A549 (cell line): Measurements from ENCODE around the gene EID1. TPM values are rescaled to one million over a fixed set of nuclear protein-coding genes. Genes with fewer than 3 reads are reported as not detected.
"Not testable (repeated sequence)": the region's sequence is repeated elsewhere in the genome, so short reads cannot be mapped to it uniquely, and the experiment has no call there.

ENCODE experiments used
- ATAC-seq, 2 experiments: fragments of 200-7000 bp in 1 of 2; fragments of >200 bp in 1 of 2; cut with Nextera tagmentation in 1 of 2; cut with Tn5 transposase in 1 of 2; 3 replicates each; pipeline versions ENCODE4 v1.8.0 to v1.9.1; 2018 to 2020; ENCODE audit warnings: mild to moderate bottlenecking in 1 of 2, moderate library complexity in 1 of 2
- CTCF ChIA-PET: fragments of 300-600 bp; sonication (Branson Sonifier 250); formaldehyde crosslinking; extraction: SDS; loops from one replicate; lab custom pipeline; 2021; ENCODE audit warnings: antibody characterized with exemption, inconsistent platforms; lab: Yijun Ruan, JAX
- POLR2A ChIA-PET: fragments of 350-600 bp; formaldehyde crosslinking; extraction: SDS; loops from one replicate; lab custom pipeline; 2021; ENCODE audit warnings: antibody characterized with exemption, inconsistent platforms; lab: Yijun Ruan, JAX
- DNase-seq, 2 experiments: peaks; one replicate each; pipeline versions ENCODE4 v3.0.0 to v3.0.0-alpha.2; 2011 to 2016; ENCODE audit warnings: low read depth in 1 of 2, low spot score in 1 of 2
- FAIRE-seq: peaks from 2 replicates; lab custom pipeline; 2011; peaks lifted over from hg19 to GRCh38; lab: Jason Lieb, UNC
- H3K27ac ChIP-seq, 2 experiments: fragments of >200 bp; sonication (Bioruptor Twin); formaldehyde crosslinking; 3 replicates each; pipeline ENCODE4 v1.5.1; 2016 to 2017
- H3K4me1 ChIP-seq: fragments of >200 bp; sonication (Bioruptor Twin); formaldehyde crosslinking; 3 replicates; pipeline ENCODE4 v1.6.1; 2016
- H3K4me2 ChIP-seq: fragments of >200 bp; sonication (Bioruptor Twin); formaldehyde crosslinking; 3 replicates; pipeline ENCODE4 v1.6.1; 2016
- H3K4me3 ChIP-seq: fragments of >200 bp; sonication (Bioruptor Twin); formaldehyde crosslinking; 3 replicates; pipeline ENCODE4 v1.5.1; 2016
- H3K9me3 ChIP-seq: fragments of >200 bp; sonication (Bioruptor Twin); formaldehyde crosslinking; 3 replicates; pipeline ENCODE4 v1.6.1; 2016
- ATOH8 ChIP-seq: fragments of 250-450 bp; sonication (Bioruptor Pico); IDR thresholded peaks from 2 replicates; pipeline ENCODE4 v1.5.0; 2020; ENCODE audit warnings: low read depth, mild to moderate bottlenecking, moderate library complexity
- CBX2 ChIP-seq: fragments of 200-600 bp; sonication (generic); IDR thresholded peaks from 2 replicates; pipeline ENCODE4 v1.6.1; 2016; ENCODE audit warnings: low read depth, mild to moderate bottlenecking, borderline replicate concordance
- CEBPB ChIP-seq, 2 experiments: fragments of >200 bp in 1 of 2; sonication (Bioruptor Twin) in 1 of 2; formaldehyde crosslinking in 1 of 2; IDR thresholded peaks; 2 replicates each; pipeline ENCODE4 v1.6.1; 2012 to 2016
- CHD2 ChIP-seq: fragments of 150-350 bp; IDR thresholded peaks from 2 replicates; pipeline ENCODE4 v1.6.1; 2014; ENCODE audit warnings: low read length; ENCODE audit not compliant: partially characterized antibody
- CTCF ChIP-seq: fragments of >200 bp; sonication (Bioruptor Twin); formaldehyde crosslinking; IDR thresholded peaks from 3 replicates; pipeline ENCODE4 v1.5.1; 2016
- ESRRA ChIP-seq: fragments of 150-350 bp; IDR thresholded peaks from 2 replicates; pipeline ENCODE4 v1.6.1; 2014; ENCODE audit warnings: mild to moderate bottlenecking, low read length, borderline replicate concordance
- FOXS1 ChIP-seq: fragments of 250-450 bp; sonication (Bioruptor Pico); IDR thresholded peaks from 2 replicates; pipeline ENCODE4 v1.5.0; 2020; ENCODE audit warnings: mild to moderate bottlenecking, moderate library complexity
- GATA3 ChIP-seq: IDR thresholded peaks from 2 replicates; pipeline ENCODE4 v1.6.1; 2012; ENCODE audit warnings: borderline replicate concordance
- HOXA7 ChIP-seq: fragments of 250-450 bp; sonication (Bioruptor Pico); IDR thresholded peaks from 2 replicates; pipeline ENCODE4 v1.5.0; 2020; ENCODE audit warnings: mild to moderate bottlenecking, moderate library complexity
- KDM1A ChIP-seq: fragments of 200-600 bp; sonication (generic); IDR thresholded peaks from 2 replicates; pipeline ENCODE4 v1.6.1; 2016; ENCODE audit warnings: low read depth, mild to moderate bottlenecking
- KDM5A ChIP-seq: fragments of 200-600 bp; sonication (generic); IDR thresholded peaks from 2 replicates; pipeline ENCODE4 v1.6.1; 2016; ENCODE audit warnings: antibody characterized with exemption, mild to moderate bottlenecking
- MAX ChIP-seq: IDR thresholded peaks from 2 replicates; pipeline ENCODE4 v1.6.1; 2012
- PHF8 ChIP-seq: fragments of 200-600 bp; sonication (generic); IDR thresholded peaks from 2 replicates; pipeline ENCODE4 v1.6.1; 2016; ENCODE audit warnings: low read depth, mild to moderate bottlenecking, antibody characterized with exemption, moderate library complexity, borderline replicate concordance
- RAD21 ChIP-seq, 2 experiments: fragments of >200 bp in 1 of 2; sonication (Bioruptor Twin) in 1 of 2; formaldehyde crosslinking in 1 of 2; IDR thresholded peaks in 1 of 2; conservative IDR thresholded peaks in 1 of 2; 2 replicates in 1 of 2; 3 replicates in 1 of 2; pipeline ENCODE4 v1.6.1; 2012 to 2018; ENCODE audit warnings: inconsistent platforms in 1 of 2
- RFX5 ChIP-seq: fragments of 450-650 bp; IDR thresholded peaks from 2 replicates; pipeline ENCODE4 v1.7.1; 2014; ENCODE audit warnings: antibody characterized with exemption, mild to moderate bottlenecking, moderate library complexity
- SMC3 ChIP-seq: fragments of >200 bp; sonication (Bioruptor Twin); formaldehyde crosslinking; IDR thresholded peaks from 3 replicates; pipeline ENCODE4 v1.6.1; 2018; ENCODE audit warnings: inconsistent platforms
- TFCP2L1 ChIP-seq: fragments of 250-450 bp; sonication (Bioruptor Pico); IDR thresholded peaks from 2 replicates; pipeline ENCODE4 v1.5.0; 2021; ENCODE audit warnings: mild to moderate bottlenecking
- ZC3H11A ChIP-seq: fragments of 450-650 bp; IDR thresholded peaks from 2 replicates; pipeline ENCODE4 v1.6.1; 2014; ENCODE audit warnings: antibody characterized with exemption, mild to moderate bottlenecking
- ZNF302 ChIP-seq: fragments of 250-450 bp; sonication (Bioruptor Pico); IDR thresholded peaks from 2 replicates; pipeline ENCODE4 v1.9.0; 2021; ENCODE audit warnings: inconsistent platforms, mild to moderate bottlenecking, moderate library complexity
- ZSCAN20 ChIP-seq: fragments of 250-450 bp; sonication (Bioruptor Pico); IDR thresholded peaks from 2 replicates; pipeline ENCODE4 v1.8.0; 2022; ENCODE audit warnings: mild to moderate bottlenecking, moderate library complexity
- WGBS: methylation state at CpG from one replicate; pipeline ENCODE4 v1.1.6; 2017; ENCODE audit errors: missing lambda C conversion rate; 5-methylcytosine and 5-hydroxymethylcytosine counted together
- polyA plus RNA-seq, 4 experiments: library from polyadenylated mRNA; depleted of rRNA in 3 of 4; stranded (reverse); fragments of >200 nt; fragmentation: RNase III in 1 of 4; extraction: RNeasy Plus Mini Kit Qiagen cat#74134 plus additional on column Dnase treatment in 1 of 4; gene quantifications; 2 replicates in 3 of 4; 3 replicates in 1 of 4; pipeline ENCODE4 v1.2.3, GENCODE V29; 2011 to 2017
- TF ChIP-seq, protein P1 (sequence below): fragments of >200 bp; sonication (Bioruptor Twin); formaldehyde crosslinking; IDR thresholded peaks from 3 replicates; pipeline ENCODE4 v1.6.1; 2016
- TF ChIP-seq, protein P2 (sequence below): fragments of >200 bp; sonication (Bioruptor Twin); formaldehyde crosslinking; IDR thresholded peaks from 2 replicates; pipeline ENCODE4 v1.6.1; 2016
- TF ChIP-seq, protein P3 (sequence below): fragments of 450-650 bp; IDR thresholded peaks from 2 replicates; pipeline ENCODE4 v1.6.1; 2014; ENCODE audit warnings: antibody characterized with exemption

The EID1 gene
- polyA plus RNA-seq, 2 of the 4 experiments (the other 2 are of a cell fraction): 125 to 182 TPM

- TF ChIP-seq, protein P1, sequence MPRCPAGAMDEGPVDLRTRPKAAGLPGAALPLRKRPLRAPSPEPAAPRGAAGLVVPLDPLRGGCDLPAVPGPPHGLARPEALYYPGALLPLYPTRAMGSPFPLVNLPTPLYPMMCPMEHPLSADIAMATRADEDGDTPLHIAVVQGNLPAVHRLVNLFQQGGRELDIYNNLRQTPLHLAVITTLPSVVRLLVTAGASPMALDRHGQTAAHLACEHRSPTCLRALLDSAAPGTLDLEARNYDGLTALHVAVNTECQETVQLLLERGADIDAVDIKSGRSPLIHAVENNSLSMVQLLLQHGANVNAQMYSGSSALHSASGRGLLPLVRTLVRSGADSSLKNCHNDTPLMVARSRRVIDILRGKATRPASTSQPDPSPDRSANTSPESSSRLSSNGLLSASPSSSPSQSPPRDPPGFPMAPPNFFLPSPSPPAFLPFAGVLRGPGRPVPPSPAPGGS: no peak
- TF ChIP-seq FOXS1 (CRISPR knock-in tag) (no peak), PHF8 (no peak)
- TF ChIP-seq, all 56 proteins: peak for 0
- H3K9me3 ChIP-seq: no peaks in the 10 kb centered on the region
- ChIA-PET POLR2A (no interaction called here), CTCF (interaction anchor here (1.0 to 1.7 kb wide), 3 partner anchors 10 to 71 kb away, joined by 3 to 4 read pairs (median 4); no protein-coding TSS in a partner anchor)
- no peak for DNase-seq
- H3K4me2 ChIP-seq: no peak overlapping the region
- no peak for FAIRE-seq
- no peak overlapping the region for H3K4me3 ChIP-seq
- no peaks in the 10 kb centered on the region for H3K4me1 ChIP-seq
- WGBS: 86% methylated on average over 2 of the region's 4 CpGs
- ATAC-seq: no peak
- H3K27ac ChIP-seq: no peak overlapping the region
Measured at GRCh38 chr15:48904758-48905157, 26.8 kb downstream of the EID1 start.

- no peak for DNase-seq
- ChIA-PET CTCF (interaction anchor here (1.0 to 1.7 kb wide), 3 partner anchors 11 to 71 kb away, joined by 3 to 4 read pairs (median 4); no protein-coding TSS in a partner anchor), POLR2A (interaction anchor here (1.2 kb wide), 1 partner anchor 27 kb away, joined by 3 read pairs; the partner anchor contains the start of gene EID1)
- Histone ChIP-seq H3K4me2 (no peak overlapping the region), H3K27ac (no peak overlapping the region), H3K4me3 (no peak overlapping the region), H3K4me1 (no peaks in the 10 kb centered on the region), H3K9me3 (no peaks in the 10 kb centered on the region)
- no peak for ATAC-seq
- FAIRE-seq: no peak
- TF ChIP-seq ESRRA: no peak
- no peak for TF ChIP-seq TFCP2L1 (CRISPR knock-in tag)
- TF ChIP-seq KDM5A: no peak
- TF ChIP-seq, protein P2, sequence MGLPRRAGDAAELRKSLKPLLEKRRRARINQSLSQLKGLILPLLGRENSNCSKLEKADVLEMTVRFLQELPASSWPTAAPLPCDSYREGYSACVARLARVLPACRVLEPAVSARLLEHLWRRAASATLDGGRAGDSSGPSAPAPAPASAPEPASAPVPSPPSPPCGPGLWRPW: no peak
- TF ChIP-seq FOXS1 (CRISPR knock-in tag): no peak
- TF ChIP-seq HOXA7 (CRISPR knock-in tag): no peak
- no peak for TF ChIP-seq CTCF
- TF ChIP-seq RAD21 (conservative IDR thresholded peaks at IDR 0.05 in 1 of 2, IDR thresholded peaks at IDR 0.05 in 1 of 2): no peak
- TF ChIP-seq, protein P3, sequence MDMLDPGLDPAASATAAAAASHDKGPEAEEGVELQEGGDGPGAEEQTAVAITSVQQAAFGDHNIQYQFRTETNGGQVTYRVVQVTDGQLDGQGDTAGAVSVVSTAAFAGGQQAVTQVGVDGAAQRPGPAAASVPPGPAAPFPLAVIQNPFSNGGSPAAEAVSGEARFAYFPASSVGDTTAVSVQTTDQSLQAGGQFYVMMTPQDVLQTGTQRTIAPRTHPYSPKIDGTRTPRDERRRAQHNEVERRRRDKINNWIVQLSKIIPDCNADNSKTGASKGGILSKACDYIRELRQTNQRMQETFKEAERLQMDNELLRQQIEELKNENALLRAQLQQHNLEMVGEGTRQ: no peak
- TF ChIP-seq ZC3H11A: no peak
- TF ChIP-seq SMC3: no peak
- TF ChIP-seq CEBPB (IDR thresholded peaks at IDR 0.05): no peak
- no peak for TF ChIP-seq ZSCAN20 (CRISPR knock-in tag)
- no peak for TF ChIP-seq CBX2
- no peak for TF ChIP-seq GATA3
- TF ChIP-seq MAX: no peak
Measured at GRCh38 chr15:48905216-48905615, 27.3 kb downstream of the EID1 start.

GRCh38 chr15:48905847-48906246, 27.9 kb downstream of the EID1 start:
- TF ChIP-seq KDM1A (no peak), KDM5A (no peak), ZNF302 (no peak), HOXA7 (CRISPR knock-in tag) (no peak), TFCP2L1 (CRISPR knock-in tag) (no peak), MAX (no peak), SMC3 (no peak), FOXS1 (CRISPR knock-in tag) (no peak), CHD2 (no peak), ATOH8 (no peak), RFX5 (no peak)
- TF ChIP-seq, protein P1: no peak
- TF ChIP-seq, all 56 proteins: peak for 0
- Histone ChIP-seq H3K9me3 (no peaks in the 10 kb centered on the region), H3K4me1 (no peaks in the 10 kb centered on the region), H3K4me3 (no peak overlapping the region), H3K4me2 (no peak overlapping the region), H3K27ac (no peak overlapping the region)
- ATAC-seq (no peak), FAIRE-seq (no peak), DNase-seq (no peak)
- 47% methylated on average over 1 of the region's 1 CpG for WGBS
- ChIA-PET CTCF (interaction anchor here (0.9 to 1.7 kb wide), 3 partner anchors 11 to 70 kb away, joined by 3 to 4 read pairs (median 4); no protein-coding TSS in a partner anchor), POLR2A (interaction anchor here (1.2 kb wide), 1 partner anchor 28 kb away, joined by 3 read pairs; the partner anchor contains the start of gene EID1)

DNA sequence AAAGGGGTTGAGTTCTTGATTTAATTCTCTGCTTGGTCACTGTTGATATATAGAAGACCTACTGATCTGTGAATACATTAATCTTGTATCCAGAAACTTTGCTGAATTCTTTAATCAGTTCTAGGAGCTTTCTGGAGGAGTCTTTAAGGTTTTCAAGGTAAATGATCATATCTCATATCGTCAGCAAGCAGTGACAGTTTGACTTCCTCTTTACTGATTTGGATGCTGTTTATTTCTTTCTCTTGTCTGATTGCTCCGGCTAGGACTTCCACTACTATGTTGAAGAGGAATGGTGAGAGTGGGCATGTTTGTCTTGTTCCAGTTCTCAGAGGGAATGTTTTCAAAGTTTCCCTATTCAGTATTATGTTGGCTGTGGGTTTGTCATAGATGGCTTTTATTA, 31.4 kb downstream of the EID1 start:
- 27% methylated on average over 2 of the region's 2 CpGs for WGBS
- H3K9me3 ChIP-seq, H3K4me1 ChIP-seq, H3K4me3 ChIP-seq, H3K4me2 ChIP-seq, CTCF ChIA-PET, H3K27ac ChIP-seq, POLR2A ChIA-PET, FAIRE-seq, DNase-seq, ATAC-seq: not testable (repeated sequence)
